ENCODE results near the gene MMP17. TPM values are rescaled to one million over a fixed set of nuclear protein-coding genes. Genes with fewer than 3 reads are reported as not detected.
"Not testable (repeated sequence)": the region's sequence is repeated elsewhere in the genome, so short reads cannot be mapped to it uniquely, and the experiment has no call there.

Gene MMP17
- total RNA-seq, 1 donor from 2014 or later, result 1.1 TPM

GRCh38 chr12:131862994-131863710 lies 35.0 kb downstream of the MMP17 start:
- ATAC-seq, result peak; percentile 24
- DNase-seq (ENCODE audit: low spot score), result peak; percentile 61

- ATAC-seq (no peak), DNase-seq (ENCODE audit: low spot score) (no peak)
Measured at GRCh38 chr12:131863711-131864396, 35.7 kb downstream of the MMP17 start.

- DNase-seq (ENCODE audit: low spot score) (no peak), ATAC-seq (no peak)
Measured at GRCh38 chr12:131864469-131864868, 36.3 kb downstream of the MMP17 start.

GRCh38 chr12:131865180-131865875 lies 37.1 kb downstream of the MMP17 start:
- ATAC-seq, result no peak

GRCh38 chr12:131867471-131867870 lies 39.3 kb downstream of the MMP17 start:
- DNase-seq (ENCODE audit: low spot score) (no peak), ATAC-seq (no peak)

More at GRCh38 chr12:131865180-131865875, 37.1 kb downstream of the MMP17 start:
- DNase-seq (ENCODE audit: low spot score), result no peak

GRCh38 chr12:131867891-131868675 lies 39.9 kb downstream of the MMP17 start:
- DNase-seq (ENCODE audit: low spot score), result no peak
- ATAC-seq, result no peak

- no peak for ATAC-seq
Measured at GRCh38 chr12:131869871-131870418, 41.8 kb downstream of the MMP17 start.

GRCh38 chr12:131871677-131872076 lies 43.5 kb downstream of the MMP17 start:
- ATAC-seq, result no peak

More at GRCh38 chr12:131869871-131870418, 41.8 kb downstream of the MMP17 start:
- no peak for DNase-seq (ENCODE audit: low spot score)

GRCh38 chr12:131872154-131873051 lies 44.2 kb downstream of the MMP17 start:
- ATAC-seq (no peak), DNase-seq (ENCODE audit: low spot score) (no peak)

More at GRCh38 chr12:131871677-131872076, 43.5 kb downstream of the MMP17 start:
- DNase-seq (ENCODE audit: low spot score), result no peak

- ATAC-seq (no peak), DNase-seq (ENCODE audit: low spot score) (no peak)
Measured at GRCh38 chr12:131873293-131873692, 45.1 kb downstream of the MMP17 start.

GRCh38 chr12:131874972-131875371 lies 46.8 kb downstream of the MMP17 start:
- ATAC-seq; DNase-seq (ENCODE audit: low spot score): not testable (repeated sequence)

GRCh38 chr12:131877216-131877615 lies 49.0 kb downstream of the MMP17 start:
- not testable (repeated sequence) for ATAC-seq; DNase-seq (ENCODE audit: low spot score)

GRCh38 chr12:131878436-131878835 lies 50.2 kb downstream of the MMP17 start:
- ATAC-seq; DNase-seq (ENCODE audit: low spot score): not testable (repeated sequence)

GRCh38 chr12:131882804-131883520 lies 54.8 kb downstream of the MMP17 start:
- DNase-seq (ENCODE audit: low spot score), result no peak
- no peak for ATAC-seq

- no peak for DNase-seq (ENCODE audit: low spot score)
- ATAC-seq, result no peak
Measured at GRCh38 chr12:131883521-131883900, 55.3 kb downstream of the MMP17 start.

GRCh38 chr12:131885076-131885475 lies 56.9 kb downstream of the MMP17 start:
- DNase-seq (ENCODE audit: low spot score); ATAC-seq: not testable (repeated sequence)

- DNase-seq (ENCODE audit: low spot score), result no peak
- ATAC-seq, result no peak
Measured at GRCh38 chr12:131885543-131886057, 57.4 kb downstream of the MMP17 start.

GRCh38 chr12:131891722-131892121 lies 63.5 kb downstream of the MMP17 start:
- ATAC-seq; DNase-seq (ENCODE audit: low spot score): not testable (repeated sequence)
